CD4-positive, CD25-positive, alpha-beta regulatory T cell (primary cell): ENCODE results near the gene ACLY. TPM values are rescaled to one million over a fixed set of nuclear protein-coding genes. Genes with fewer than 3 reads are reported as not detected.

Experiments
- ATAC-seq, 2 donors: fragments of 150-1000 bp; cut with Tn5 transposase; one replicate each; pipeline ENCODE4 v1.10.0; 2021; ENCODE audit warnings: low read depth in 2 of 2, moderate number of reproducible peaks in 2 of 2, moderate library complexity in 1 of 2
- DNase-seq, 3 donors: peaks; one replicate each; pipeline versions ENCODE4 v3.0.0 to v3.0.0-alpha.2; 2012 to 2022; ENCODE audit warnings: mixed read lengths in 1 of 3
- H3K27ac ChIP-seq: one replicate; pipeline ENCODE4 v1.7.0; 2013; ENCODE audit warnings: mild to moderate bottlenecking, low read length; ENCODE audit not compliant: insufficient read depth, poor library complexity, severe bottlenecking
- H3K27me3 ChIP-seq: one replicate; pipeline ENCODE4 v1.7.0; 2013; ENCODE audit warnings: low read length; ENCODE audit not compliant: control insufficient read depth, insufficient read depth
- H3K36me3 ChIP-seq: one replicate; pipeline ENCODE4 v1.7.0; 2013; ENCODE audit warnings: mild to moderate bottlenecking, low read length, moderate library complexity; ENCODE audit not compliant: control insufficient read depth, insufficient read depth
- H3K4me1 ChIP-seq: 2 replicates; pipeline ENCODE4 v1.7.0; 2013; ENCODE audit warnings: mild to moderate bottlenecking, low read length; ENCODE audit not compliant: insufficient read depth, control insufficient read depth, poor library complexity, severe bottlenecking
- H3K4me3 ChIP-seq: one replicate; pipeline ENCODE4 v1.7.0; 2013; ENCODE audit warnings: low read depth, mild to moderate bottlenecking, low read length, moderate library complexity
- H3K9me3 ChIP-seq, 2 experiments: 1 replicate in 1 of 2; 2 replicates in 1 of 2; pipeline ENCODE4 v1.7.0; 2013; ENCODE audit warnings: low read length in 2 of 2, mild to moderate bottlenecking in 1 of 2, moderate library complexity in 1 of 2; ENCODE audit not compliant: control insufficient read depth in 2 of 2
- H3K27ac Mint-ChIP-seq, 3 donors: one replicate each; pipeline ENCODE4 v1.8.0; 2020 to 2022; ENCODE audit warnings: mild to moderate bottlenecking in 3 of 3, mixed read lengths in 3 of 3, moderate library complexity in 2 of 3
- H3K27me3 Mint-ChIP-seq: one replicate; pipeline ENCODE4 v1.8.0; 2022; ENCODE audit warnings: mild to moderate bottlenecking, mixed read lengths
- H3K36me3 Mint-ChIP-seq: one replicate; pipeline ENCODE4 v1.8.0; 2020; ENCODE audit warnings: mixed read lengths
- H3K4me1 Mint-ChIP-seq, 4 donors: one replicate each; pipeline ENCODE4 v1.8.0; 2020 to 2022; ENCODE audit warnings: mixed read lengths in 4 of 4, mild to moderate bottlenecking in 1 of 4
- H3K4me3 Mint-ChIP-seq, 4 donors: one replicate each; pipeline ENCODE4 v1.8.0; 2020 to 2022; ENCODE audit warnings: mild to moderate bottlenecking in 4 of 4, mixed read lengths in 4 of 4, moderate library complexity in 3 of 4
- H3K9me3 Mint-ChIP-seq, 7 donors: one replicate each; pipeline ENCODE4 v1.8.0; 2020 to 2022; ENCODE audit warnings: mixed read lengths in 7 of 7, mild to moderate bottlenecking in 3 of 7, moderate library complexity in 2 of 7
- polyA plus RNA-seq, 4 donors: library from polyadenylated mRNA; unstranded; fragments of 300-500 nt; fragmentation: Illumina TruSeq; gene quantifications; one replicate each; pipeline ENCODE4 v1.2.3, GENCODE V29; 2021
- total RNA-seq: library from RNA; stranded (reverse); gene quantifications from one replicate; pipeline ENCODE4 v1.2.3, GENCODE V29; 2022

Gene ACLY
- total and polyA plus RNA-seq, 5 donors from 2014 or later = 50.3 to 76.3 (median 56.7) TPM

GRCh38 chr17:41962111-41962510 is 43.4 kb upstream of the ACLY start:
- no peak for ATAC-seq
- no peaks in the 10 kb centered on the region for H3K9me3 Mint-ChIP-seq
- peak overlapping the region in 1 of 3 donors; percentile 69 for H3K27ac Mint-ChIP-seq

GRCh38 chr17:41959336-41960095 is 40.8 kb upstream of the ACLY start:
- H3K27me3 ChIP-seq = no peaks in the 10 kb centered on the region
- ATAC-seq (peak in 1 of 2 donors; percentile 12), DNase-seq (peak in 1 of 3 donors; percentile 43)
- Mint-ChIP-seq H3K27me3 (peaks cover 15% of the 10 kb centered on the region), H3K36me3 (no peaks in the 10 kb centered on the region), H3K4me1 (peaks cover 0 to 4% (median 3%) of the 10 kb centered on the region in 4 donors), H3K4me3 (no peak overlapping the region), H3K9me3 (no peaks in the 10 kb centered on the region), H3K27ac (no peak overlapping the region)
- H3K4me1 ChIP-seq = no peaks in the 10 kb centered on the region
- H3K4me3 ChIP-seq = no peak overlapping the region
- H3K27ac ChIP-seq = no peak overlapping the region
- no peaks in the 10 kb centered on the region for H3K36me3 ChIP-seq
- no peaks in the 10 kb centered on the region for H3K9me3 ChIP-seq

More at GRCh38 chr17:41962111-41962510, 43.4 kb upstream of the ACLY start:
- Histone ChIP-seq H3K9me3 (no peaks in the 10 kb centered on the region), H3K27me3 (no peaks in the 10 kb centered on the region), H3K4me3 (no peak overlapping the region), H3K4me1 (peaks cover 12% of the 10 kb centered on the region), H3K27ac (no peak overlapping the region), H3K36me3 (no peaks in the 10 kb centered on the region)
- peaks cover 5 to 18% (median 13%) of the 10 kb centered on the region in 4 donors for H3K4me1 Mint-ChIP-seq
- H3K27me3 Mint-ChIP-seq = peaks cover 20% of the 10 kb centered on the region
- DNase-seq = no peak
- no peaks in the 10 kb centered on the region for H3K36me3 Mint-ChIP-seq
- no peak overlapping the region for H3K4me3 Mint-ChIP-seq

- Histone ChIP-seq H3K4me1 (no peaks in the 10 kb centered on the region), H3K9me3 (no peaks in the 10 kb centered on the region), H3K36me3 (no peaks in the 10 kb centered on the region), H3K27ac (no peak overlapping the region), H3K4me3 (no peak overlapping the region), H3K27me3 (no peaks in the 10 kb centered on the region)
- no peak overlapping the region for H3K27ac Mint-ChIP-seq
- no peaks in the 10 kb centered on the region for H3K9me3 Mint-ChIP-seq
- H3K27me3 Mint-ChIP-seq = peaks cover 15% of the 10 kb centered on the region
- no peak overlapping the region for H3K4me3 Mint-ChIP-seq
- ATAC-seq (no peak), DNase-seq (no peak)
- H3K4me1 Mint-ChIP-seq = peaks cover 0 to 4% (median 3%) of the 10 kb centered on the region in 4 donors
- no peaks in the 10 kb centered on the region for H3K36me3 Mint-ChIP-seq
Observed at GRCh38 chr17:41959030-41959335, 40.2 kb upstream of the ACLY start.

- Histone ChIP-seq H3K27me3 (no peaks in the 10 kb centered on the region), H3K36me3 (no peaks in the 10 kb centered on the region), H3K4me3 (no peak overlapping the region), H3K27ac (no peak overlapping the region), H3K4me1 (no peaks in the 10 kb centered on the region), H3K9me3 (no peaks in the 10 kb centered on the region)
- no peak overlapping the region for H3K4me3 Mint-ChIP-seq
- H3K36me3 Mint-ChIP-seq = no peaks in the 10 kb centered on the region
- no peak for DNase-seq
- H3K27me3 Mint-ChIP-seq = peaks cover 12% of the 10 kb centered on the region
- H3K4me1 Mint-ChIP-seq = peaks cover 0 to 4% (median 2%) of the 10 kb centered on the region in 4 donors
- no peaks in the 10 kb centered on the region for H3K9me3 Mint-ChIP-seq
- ATAC-seq = no peak
- no peak overlapping the region for H3K27ac Mint-ChIP-seq
Observed at GRCh38 chr17:41957869-41958439, 39.2 kb upstream of the ACLY start.

GRCh38 chr17:41957031-41957868 is 38.5 kb upstream of the ACLY start:
- H3K4me1 Mint-ChIP-seq = peaks cover 0 to 4% (median 0%) of the 10 kb centered on the region in 4 donors
- DNase-seq = no peak
- ATAC-seq = no peak
- H3K36me3 Mint-ChIP-seq = no peaks in the 10 kb centered on the region
- Histone ChIP-seq H3K9me3 (no peaks in the 10 kb centered on the region), H3K36me3 (no peaks in the 10 kb centered on the region), H3K4me1 (no peaks in the 10 kb centered on the region), H3K27ac (no peak overlapping the region), H3K27me3 (no peaks in the 10 kb centered on the region), H3K4me3 (no peak overlapping the region)
- H3K27me3 Mint-ChIP-seq = peaks cover 9% of the 10 kb centered on the region
- no peak overlapping the region for H3K4me3 Mint-ChIP-seq
- H3K27ac Mint-ChIP-seq = no peak overlapping the region
- no peaks in the 10 kb centered on the region for H3K9me3 Mint-ChIP-seq

GRCh38 chr17:41956522-41956921 is 37.8 kb upstream of the ACLY start:
- Histone ChIP-seq H3K27me3 (no peaks in the 10 kb centered on the region), H3K4me1 (no peaks in the 10 kb centered on the region), H3K4me3 (no peak overlapping the region), H3K27ac (no peak overlapping the region), H3K9me3 (no peaks in the 10 kb centered on the region), H3K36me3 (no peaks in the 10 kb centered on the region)
- Mint-ChIP-seq H3K36me3 (no peaks in the 10 kb centered on the region), H3K4me3 (no peak overlapping the region), H3K4me1 (peaks cover 0 to 4% (median 0%) of the 10 kb centered on the region in 4 donors), H3K27ac (no peak overlapping the region), H3K9me3 (no peaks in the 10 kb centered on the region), H3K27me3 (peaks cover 9% of the 10 kb centered on the region)
- ATAC-seq (no peak), DNase-seq (no peak)

GRCh38 chr17:41948762-41949460 is 30.2 kb upstream of the ACLY start:
- Histone ChIP-seq H3K4me1 (no peaks in the 10 kb centered on the region), H3K27ac (no peak overlapping the region), H3K36me3 (no peaks in the 10 kb centered on the region), H3K4me3 (no peak overlapping the region), H3K27me3 (no peaks in the 10 kb centered on the region), H3K9me3 (no peaks in the 10 kb centered on the region)
- H3K9me3 Mint-ChIP-seq = peaks cover 0 to 1% (median 0%) of the 10 kb centered on the region in 7 donors
- H3K27me3 Mint-ChIP-seq = no peaks in the 10 kb centered on the region
- no peak for ATAC-seq
- no peak overlapping the region for H3K27ac Mint-ChIP-seq
- DNase-seq = no peak
- H3K36me3 Mint-ChIP-seq = no peaks in the 10 kb centered on the region
- no peak overlapping the region for H3K4me3 Mint-ChIP-seq
- no peaks in the 10 kb centered on the region for H3K4me1 Mint-ChIP-seq
